K562 (cell line): Measurements from ENCODE around the gene CCT8L2. TPM values are rescaled to one million over a fixed set of nuclear protein-coding genes. Genes with fewer than 3 reads are reported as not detected.

Experiments used
- FOXA3 ChIP-seq, 2 experiments: fragments of 450-650 bp in 1 of 2; sonication (generic) in 1 of 2; formaldehyde crosslinking; IDR thresholded peaks in 1 of 2; conservative IDR thresholded peaks in 1 of 2; 2 replicates each; pipeline versions ENCODE4 v1.4.0 to v1.8.0; 2020 to 2022; ENCODE audit warnings: mild to moderate bottlenecking in 2 of 2, missing genetic modification reagents in 1 of 2
- FOXK2 ChIP-seq, 2 experiments: fragments of 450-650 bp; IDR thresholded peaks in 1 of 2; conservative IDR thresholded peaks in 1 of 2; 2 replicates each; pipeline ENCODE4 v1.6.1; 2016; ENCODE audit warnings: low read depth in 2 of 2, mild to moderate bottlenecking in 1 of 2
- FOXP1 ChIP-seq: sonication (generic); formaldehyde crosslinking; IDR thresholded peaks from 2 replicates; pipeline ENCODE4 v1.8.0; 2022; ENCODE audit warnings: mild to moderate bottlenecking, missing genetic modification reagents
- HDAC8 ChIP-seq: fragments of 450-650 bp; IDR thresholded peaks from 2 replicates; pipeline ENCODE4 v1.6.1; 2016; ENCODE audit warnings: mild to moderate bottlenecking, missing genetic modification characterization, moderate library complexity, missing compliant biosample characterization
- HMGN3 ChIP-seq: IDR thresholded peaks from 2 replicates; pipeline ENCODE4 v1.6.1; 2011; ENCODE audit warnings: borderline replicate concordance, low read depth, mild to moderate bottlenecking, mixed read lengths, low read length; ENCODE audit not compliant: insufficient read length; ENCODE audit errors: extremely low read depth
- KDM1A ChIP-seq, 2 experiments: fragments of 450-650 bp; IDR thresholded peaks; 2 replicates each; pipeline ENCODE4 v1.6.1; 2016; ENCODE audit warnings: mild to moderate bottlenecking in 2 of 2
- MAZ ChIP-seq, 2 experiments: fragments of 450-650 bp in 1 of 2; sonication (generic) in 1 of 2; formaldehyde crosslinking; IDR thresholded peaks in 1 of 2; conservative IDR thresholded peaks in 1 of 2; 2 replicates each; pipeline versions ENCODE4 v1.4.0 to v1.5.0; 2020; ENCODE audit warnings: mild to moderate bottlenecking in 1 of 2, missing genetic modification reagents in 1 of 2
- NCOA6 ChIP-seq: fragments of 450-650 bp; IDR thresholded peaks from 2 replicates; pipeline ENCODE4 v1.6.1; 2017; ENCODE audit warnings: mild to moderate bottlenecking
- POLR2H ChIP-seq: IDR thresholded peaks from 2 replicates; pipeline ENCODE4 v1.6.1; 2016; ENCODE audit warnings: missing genetic modification characterization, low read depth, mild to moderate bottlenecking, control low read depth, missing compliant biosample characterization, moderate library complexity
- SIN3B ChIP-seq: fragments of 450-650 bp; IDR thresholded peaks from 2 replicates; pipeline ENCODE4 v1.6.1; 2017; ENCODE audit warnings: low read depth, mild to moderate bottlenecking, moderate library complexity
- SMAD1 ChIP-seq: fragments of 150-350 bp; IDR thresholded peaks from 2 replicates; pipeline ENCODE4 v1.6.1; 2014; ENCODE audit warnings: low read length, low read depth; ENCODE audit not compliant: partially characterized antibody
- SP1 ChIP-seq: sonication (generic); formaldehyde crosslinking; IDR thresholded peaks from 2 replicates; pipeline ENCODE4 v1.8.1; 2022; ENCODE audit warnings: mild to moderate bottlenecking, missing genetic modification reagents
- TCF3 ChIP-seq: sonication (generic); formaldehyde crosslinking; IDR thresholded peaks from 2 replicates; pipeline ENCODE4 v1.4.0; 2020; ENCODE audit warnings: mild to moderate bottlenecking, missing genetic modification reagents
- TRIM24 ChIP-seq, 2 experiments: fragments of 450-650 bp; IDR thresholded peaks; 2 replicates each; pipeline ENCODE4 v1.6.1; 2016
- ZC3H4 ChIP-seq: sonication (generic); formaldehyde crosslinking; IDR thresholded peaks from 2 replicates; pipeline ENCODE4 v1.9.0; 2021; ENCODE audit warnings: missing genetic modification reagents, borderline replicate concordance
- ZNF431 ChIP-seq: sonication (generic); formaldehyde crosslinking; IDR thresholded peaks from 2 replicates; pipeline ENCODE4 v1.8.0; 2022; ENCODE audit warnings: mild to moderate bottlenecking, missing genetic modification reagents
- ZNF551 ChIP-seq: fragments of 250-450 bp; sonication (Bioruptor Pico); IDR thresholded peaks from 2 replicates; pipeline ENCODE4 v1.5.0; 2021; ENCODE audit warnings: mild to moderate bottlenecking, moderate library complexity
- ZNF57 ChIP-seq: fragments of 450-650 bp; formaldehyde crosslinking; IDR thresholded peaks from 2 replicates; pipeline ENCODE4 v1.4.0; 2020; ENCODE audit warnings: mild to moderate bottlenecking, moderate library complexity
- ZNF586 ChIP-seq: fragments of 450-650 bp; formaldehyde crosslinking; conservative IDR thresholded peaks from 2 replicates; pipeline ENCODE4 v1.4.0; 2020; ENCODE audit warnings: mild to moderate bottlenecking, moderate library complexity
- polyA plus RNA-seq, 8 experiments: library from polyadenylated mRNA; depleted of rRNA in 4 of 8; stranded (reverse) in 5 of 8; unstranded in 3 of 8; fragments of >200 nt; fragmentation: Nextera tagmentation in 2 of 8; fragmentation: Illumina TruSeq in 1 of 8; extraction: Ambion mirVana in 2 of 8; extraction: Trizol in 1 of 8; gene quantifications; 2 replicates each; pipeline versions ENCODE4 v1.2.1 to v1.2.3, GENCODE V29; 2011 to 2014; ENCODE audit warnings: inconsistent platforms in 1 of 8, missing spikeins in 1 of 8
- total RNA-seq, 7 experiments: library from RNA; depleted of rRNA in 6 of 7; stranded (reverse); fragments of >200 nt in 6 of 7; fragmentation: Illumina TruSeq in 2 of 7; extraction: Trizol in 2 of 7; gene quantifications; 2 replicates each; pipeline versions ENCODE4 v1.2.1 to v1.2.3, GENCODE V29; 2011 to 2021; ENCODE audit warnings: low replicate concordance in 1 of 7
- TF ChIP-seq, protein P1 (sequence below): sonication (generic); formaldehyde crosslinking; IDR thresholded peaks from 2 replicates; pipeline ENCODE4 v1.8.0; 2023; ENCODE audit warnings: mild to moderate bottlenecking, missing genetic modification reagents
- TF ChIP-seq, protein P2 (sequence below): fragments of 450-650 bp; formaldehyde crosslinking; IDR thresholded peaks from 2 replicates; pipeline ENCODE4 v1.4.0; 2020; ENCODE audit warnings: mild to moderate bottlenecking, moderate library complexity
- TF ChIP-seq, protein P3 (sequence below): fragments of 250-450 bp; sonication (Bioruptor Pico); IDR thresholded peaks from 2 replicates; pipeline ENCODE4 v1.8.0; 2022; ENCODE audit warnings: moderate library complexity, mild to moderate bottlenecking, inconsistent platforms
- TF ChIP-seq, protein P4 (sequence below): IDR thresholded peaks from 2 replicates; pipeline ENCODE4 v1.6.1; 2014; ENCODE audit warnings: antibody characterized with exemption

CCT8L2 gene
- total and polyA plus RNA-seq, 9 of the 15 experiments (the other 6 are each of a cell fraction or from before 2014, with no cell fraction given), result 0.13 TPM; not detected in 8

DNA sequence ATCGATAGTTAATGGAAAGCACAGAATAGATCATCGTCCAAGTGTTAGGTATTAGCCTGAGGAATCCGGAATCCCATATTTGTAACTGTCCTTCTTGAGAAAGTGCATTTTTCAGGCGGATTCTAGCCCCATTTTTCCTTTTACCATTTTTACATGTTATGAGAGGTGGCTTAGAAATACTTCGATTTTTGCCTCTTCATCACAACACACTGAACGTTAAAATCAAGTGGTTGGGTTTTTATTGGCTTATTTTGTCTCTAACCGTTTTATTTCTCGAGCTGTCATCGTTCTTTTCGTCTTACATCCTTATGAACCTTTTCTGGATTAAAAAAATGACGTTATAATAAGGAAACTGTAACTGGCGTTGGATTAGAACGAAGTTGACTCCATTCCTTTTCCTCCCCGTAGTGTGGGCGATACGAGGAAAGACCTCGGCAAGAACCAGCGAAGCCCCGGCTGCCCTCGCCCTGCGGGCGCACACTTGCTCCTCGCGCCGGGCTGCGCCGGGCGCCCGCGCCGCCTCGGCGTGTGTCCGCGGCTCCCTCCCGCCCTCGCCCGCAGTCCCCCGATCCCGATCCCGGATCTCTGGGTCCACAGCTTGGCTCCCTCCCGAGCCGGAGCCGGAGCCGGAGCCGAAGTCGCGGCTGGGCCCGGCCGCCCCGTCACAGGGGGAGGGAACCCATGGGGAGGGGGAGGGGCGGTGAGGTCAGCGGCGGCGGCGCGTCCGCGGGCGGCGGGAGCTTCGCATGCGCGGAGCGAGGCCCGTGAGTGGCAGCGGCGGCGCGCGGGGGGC, 8.2 kb upstream of the CCT8L2 start (continued):
- TF ChIP-seq, protein P1, sequence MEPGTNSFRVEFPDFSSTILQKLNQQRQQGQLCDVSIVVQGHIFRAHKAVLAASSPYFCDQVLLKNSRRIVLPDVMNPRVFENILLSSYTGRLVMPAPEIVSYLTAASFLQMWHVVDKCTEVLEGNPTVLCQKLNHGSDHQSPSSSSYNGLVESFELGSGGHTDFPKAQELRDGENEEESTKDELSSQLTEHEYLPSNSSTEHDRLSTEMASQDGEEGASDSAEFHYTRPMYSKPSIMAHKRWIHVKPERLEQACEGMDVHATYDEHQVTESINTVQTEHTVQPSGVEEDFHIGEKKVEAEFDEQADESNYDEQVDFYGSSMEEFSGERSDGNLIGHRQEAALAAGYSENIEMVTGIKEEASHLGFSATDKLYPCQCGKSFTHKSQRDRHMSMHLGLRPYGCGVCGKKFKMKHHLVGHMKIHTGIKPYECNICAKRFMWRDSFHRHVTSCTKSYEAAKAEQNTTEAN (CRISPR knock-in tag), result peak; percentile 94
- TF ChIP-seq ZC3H4 (CRISPR knock-in tag), result peak; percentile 87
- TF ChIP-seq, protein P2, sequence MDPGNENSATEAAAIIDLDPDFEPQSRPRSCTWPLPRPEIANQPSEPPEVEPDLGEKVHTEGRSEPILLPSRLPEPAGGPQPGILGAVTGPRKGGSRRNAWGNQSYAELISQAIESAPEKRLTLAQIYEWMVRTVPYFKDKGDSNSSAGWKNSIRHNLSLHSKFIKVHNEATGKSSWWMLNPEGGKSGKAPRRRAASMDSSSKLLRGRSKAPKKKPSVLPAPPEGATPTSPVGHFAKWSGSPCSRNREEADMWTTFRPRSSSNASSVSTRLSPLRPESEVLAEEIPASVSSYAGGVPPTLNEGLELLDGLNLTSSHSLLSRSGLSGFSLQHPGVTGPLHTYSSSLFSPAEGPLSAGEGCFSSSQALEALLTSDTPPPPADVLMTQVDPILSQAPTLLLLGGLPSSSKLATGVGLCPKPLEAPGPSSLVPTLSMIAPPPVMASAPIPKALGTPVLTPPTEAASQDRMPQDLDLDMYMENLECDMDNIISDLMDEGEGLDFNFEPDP (CRISPR knock-in tag), result peak; percentile 90; the same call in 1 of the 2 replicates
- peak in 1 of 2 experiments; percentile 83; a peak in 2 of 4 replicates for TF ChIP-seq KDM1A (IDR thresholded peaks at IDR 0.05)
- peak; percentile 31 for TF ChIP-seq POLR2H (tag)
- TF ChIP-seq, protein P3, sequence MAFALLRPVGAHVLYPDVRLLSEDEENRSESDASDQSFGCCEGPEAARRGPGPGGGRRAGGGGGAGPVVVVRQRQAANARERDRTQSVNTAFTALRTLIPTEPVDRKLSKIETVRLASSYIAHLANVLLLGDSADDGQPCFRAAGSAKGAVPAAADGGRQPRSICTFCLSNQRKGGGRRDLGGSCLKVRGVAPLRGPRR (CRISPR knock-in tag), result peak; percentile 86; the same call in 1 of the 2 replicates
- TF ChIP-seq MAZ (CRISPR knock-in tag; conservative IDR thresholded peaks at IDR 0.05 in 1 of 2, IDR thresholded peaks at IDR 0.05 in 1 of 2), result peak; percentile 96 to 100
- 0 out of 4 replicates have a peak, but pooled peaks have one; percentile 8 to 22 for TF ChIP-seq FOXA3 (CRISPR knock-in tag; conservative IDR thresholded peaks at IDR 0.05 in 1 of 2, IDR thresholded peaks at IDR 0.05 in 1 of 2)
- TF ChIP-seq, protein P4, sequence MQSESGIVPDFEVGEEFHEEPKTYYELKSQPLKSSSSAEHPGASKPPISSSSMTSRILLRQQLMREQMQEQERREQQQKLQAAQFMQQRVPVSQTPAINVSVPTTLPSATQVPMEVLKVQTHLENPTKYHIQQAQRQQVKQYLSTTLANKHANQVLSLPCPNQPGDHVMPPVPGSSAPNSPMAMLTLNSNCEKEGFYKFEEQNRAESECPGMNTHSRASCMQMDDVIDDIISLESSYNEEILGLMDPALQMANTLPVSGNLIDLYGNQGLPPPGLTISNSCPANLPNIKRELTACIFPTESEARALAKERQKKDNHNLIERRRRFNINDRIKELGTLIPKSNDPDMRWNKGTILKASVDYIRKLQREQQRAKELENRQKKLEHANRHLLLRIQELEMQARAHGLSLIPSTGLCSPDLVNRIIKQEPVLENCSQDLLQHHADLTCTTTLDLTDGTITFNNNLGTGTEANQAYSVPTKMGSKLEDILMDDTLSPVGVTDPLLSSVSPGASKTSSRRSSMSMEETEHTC, result peak; percentile 49; the same call in 1 of the 2 replicates
- peak; percentile 73; the same call in 1 of the 2 replicates for TF ChIP-seq SIN3B
- peak; percentile 92 for TF ChIP-seq FOXP1 (CRISPR knock-in tag)
- TF ChIP-seq ZNF551 (CRISPR knock-in tag), result peak; percentile 56; the same call in 1 of the 2 replicates
- peak; percentile 88 for TF ChIP-seq HDAC8
- peak; percentile 32 for TF ChIP-seq SMAD1
- peak; percentile 56 for TF ChIP-seq TCF3 (CRISPR knock-in tag)
- TF ChIP-seq ZNF431 (CRISPR knock-in tag), result peak; percentile 86
- 0 out of 2 replicates have a peak, but pooled peaks have one; percentile 17 for TF ChIP-seq ZNF57 (CRISPR knock-in tag)
- peak; percentile 55 for TF ChIP-seq ZNF586 (CRISPR knock-in tag)
- peak in 1 of 2 experiments; percentile 56; a peak in 1 of 4 replicates for TF ChIP-seq TRIM24 (IDR thresholded peaks at IDR 0.05)
- 0 out of 2 replicates have a peak, but pooled peaks have one; percentile 24 for TF ChIP-seq SP1 (CRISPR knock-in tag)
- TF ChIP-seq FOXK2 (conservative IDR thresholded peaks at IDR 0.05 in 1 of 2, IDR thresholded peaks at IDR 0.05 in 1 of 2; ENCODE audit: low read depth in 2 of 2), result peak in 1 of 2 experiments; percentile 49; a peak in 1 of 4 replicates
- peak; percentile 99 for TF ChIP-seq HMGN3
- TF ChIP-seq NCOA6, result peak; percentile 2; the same call in 1 of the 2 replicates
